Measurements from ENCODE around the gene DNM2.
"Not testable (repeated sequence)": the region's sequence is repeated elsewhere in the genome, so short reads cannot be mapped to it uniquely, and the experiment has no call there.

DNM2 gene

GRCh38 chr19:10866495-10866894 lies 148.6 kb downstream of the DNM2 start:
- no peak for DNase-seq (ENCODE audit: low read depth in 2 of 2)

GRCh38 chr19:10868872-10869547 lies 151.1 kb downstream of the DNM2 start:
- no peak for DNase-seq (ENCODE audit: low read depth in 2 of 2)

GRCh38 chr19:10869872-10870311 lies 152.0 kb downstream of the DNM2 start:
- DNase-seq (ENCODE audit: low read depth in 2 of 2): not testable (repeated sequence)

GRCh38 chr19:10870501-10870954 lies 152.6 kb downstream of the DNM2 start:
- no peak for DNase-seq (ENCODE audit: low read depth in 2 of 2)

GRCh38 chr19:10870955-10871603 lies 153.2 kb downstream of the DNM2 start, which contains the start of gene CARM1:
Gene CARM1 (plus strand): TSS chr19:10871553. CDS start chr19:10871703, 150 bp downstream.
- peak; percentile 97 to 99 for DNase-seq (ENCODE audit: low read depth in 2 of 2)

DNA sequence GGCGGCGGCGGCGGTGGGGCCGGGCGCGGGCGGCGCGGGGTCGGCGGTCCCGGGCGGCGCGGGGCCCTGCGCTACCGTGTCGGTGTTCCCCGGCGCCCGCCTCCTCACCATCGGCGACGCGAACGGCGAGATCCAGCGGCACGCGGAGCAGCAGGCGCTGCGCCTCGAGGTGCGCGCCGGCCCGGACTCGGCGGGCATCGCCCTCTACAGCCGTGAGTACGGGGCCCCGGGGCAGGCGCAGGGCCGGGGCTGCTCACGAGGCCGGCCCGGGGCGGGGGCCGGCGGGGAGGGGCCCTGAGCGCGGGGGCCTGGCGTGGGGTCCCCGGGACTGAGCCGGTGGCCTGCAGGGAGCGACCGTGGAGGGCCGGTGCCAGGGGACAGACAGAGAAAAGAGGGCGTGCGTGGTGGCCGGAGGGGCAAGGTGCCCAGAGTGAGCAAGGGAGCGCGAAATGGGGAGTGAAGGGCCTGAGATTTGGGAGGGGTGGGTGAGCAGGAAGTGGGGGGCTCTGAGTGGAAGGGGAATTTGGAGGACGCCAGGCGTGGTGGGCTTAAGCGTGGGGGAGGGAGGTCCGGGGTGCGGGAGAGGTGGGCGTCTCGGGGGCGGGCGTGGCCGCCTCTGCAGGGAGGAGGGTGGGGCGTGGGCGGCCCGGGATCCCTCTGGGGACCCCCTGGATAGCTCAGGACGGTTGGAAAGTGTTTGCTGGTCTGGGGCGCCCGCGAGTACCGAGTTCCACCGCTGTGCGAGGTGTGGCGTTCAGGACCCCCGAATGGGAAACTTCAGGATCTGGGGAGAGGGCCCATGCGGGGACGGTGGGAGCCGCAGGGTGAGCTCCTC lies 154.0 kb downstream of the DNM2 start:
- peak in 1 of 2 donors; percentile 23 for DNase-seq (ENCODE audit: low read depth in 2 of 2)

DNA sequence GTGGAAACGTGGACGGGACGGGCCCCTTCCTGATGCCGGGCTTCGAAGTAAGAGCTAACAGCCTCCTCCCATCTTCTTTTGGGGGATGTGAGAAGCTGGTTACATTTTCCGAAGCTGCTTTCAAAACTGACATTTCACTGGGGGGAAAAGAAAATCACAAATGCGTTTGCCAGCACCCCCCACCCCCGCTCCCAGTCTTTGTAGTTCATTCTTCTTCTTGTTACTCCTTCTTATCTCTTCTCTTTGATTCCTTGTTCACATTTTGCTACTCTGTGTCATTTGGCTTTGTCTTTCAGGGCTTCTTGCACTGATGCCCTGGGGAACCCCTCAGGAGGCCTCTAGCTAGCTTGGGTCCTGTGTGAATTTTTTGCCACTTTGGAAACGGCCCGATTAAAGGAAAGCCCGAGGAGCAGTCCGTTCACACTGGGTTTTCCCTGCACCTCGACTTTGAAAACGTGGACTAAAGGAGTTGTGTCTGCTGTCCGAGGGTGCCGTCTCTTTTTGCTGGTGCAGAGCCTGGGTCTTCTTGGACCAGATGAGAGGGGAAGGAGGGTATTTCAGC lies 154.7 kb downstream of the DNM2 start:
- DNase-seq (ENCODE audit: low read depth in 2 of 2): peak in 1 of 2 donors; percentile 38

GRCh38 chr19:10874024-10874423 lies 156.1 kb downstream of the DNM2 start:
- no peak for DNase-seq (ENCODE audit: low read depth in 2 of 2)

DNA sequence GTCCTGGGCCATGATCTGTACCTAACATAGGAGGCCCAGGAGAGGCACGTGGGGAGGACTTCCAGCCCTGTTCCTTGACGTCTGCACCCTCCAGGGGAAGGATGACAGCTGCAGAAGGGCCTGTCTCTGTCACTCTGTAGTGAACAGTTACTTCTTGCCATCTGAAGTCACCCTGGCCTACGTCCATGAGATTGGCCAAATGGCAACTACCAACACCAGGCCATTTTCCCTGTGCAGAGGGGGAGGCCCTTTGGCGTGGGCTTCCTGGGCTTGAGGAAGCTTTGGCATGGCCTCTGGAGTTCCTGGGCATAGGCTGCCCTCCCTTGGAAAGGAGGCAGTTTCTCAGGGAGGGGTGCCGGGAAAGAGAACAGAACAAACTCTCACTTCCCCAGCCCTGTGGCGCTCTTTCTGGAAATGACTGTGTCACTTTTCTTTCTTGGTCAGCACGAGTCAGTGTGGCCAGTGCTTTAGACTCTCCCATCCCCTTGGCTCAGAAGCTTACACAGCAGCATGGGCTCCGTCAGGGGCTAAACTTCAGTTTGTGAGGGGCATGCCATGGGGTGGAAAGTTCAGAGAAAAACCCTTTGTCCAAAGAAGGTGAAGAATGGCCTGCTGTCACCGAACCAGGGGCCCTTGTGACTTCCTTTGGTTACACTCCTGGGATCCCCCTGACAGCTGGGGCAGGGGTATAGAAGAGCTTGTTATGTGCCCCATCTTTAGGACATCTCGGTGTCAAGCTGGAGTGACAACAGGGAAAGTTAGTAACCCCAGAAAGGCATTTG lies 158.8 kb downstream of the DNM2 start:
- DNase-seq (ENCODE audit: low read depth in 2 of 2): no peak

DNA sequence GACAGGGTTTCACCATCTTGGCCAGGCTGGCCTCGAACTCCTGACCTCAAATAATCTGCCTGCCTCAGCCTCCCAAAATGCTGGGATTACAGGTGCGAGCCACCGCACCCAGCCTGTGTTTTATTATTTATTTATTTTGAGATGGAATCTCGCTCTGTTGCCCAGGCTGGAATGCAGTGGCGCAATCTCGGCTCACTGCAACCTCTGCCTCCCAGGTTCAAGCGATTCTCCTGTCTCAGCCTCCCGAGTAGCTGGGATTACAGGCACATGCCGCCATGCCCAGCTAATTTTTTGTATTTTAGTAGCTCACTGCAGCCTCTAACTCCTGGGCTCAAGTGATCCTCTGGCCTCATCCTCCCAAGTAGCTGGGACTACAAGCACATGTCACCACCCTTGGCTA lies 159.7 kb downstream of the DNM2 start:
- DNase-seq (ENCODE audit: low read depth in 2 of 2): not testable (repeated sequence)

GRCh38 chr19:10878253-10878652 lies 160.4 kb downstream of the DNM2 start:
- DNase-seq (ENCODE audit: low read depth in 2 of 2): no peak
